Activated T-cell treated with anti-CD3 and anti-CD28 coated beads, Interleukin-2, amount 50 U/mL, for 4 hours (primary cell): ENCODE measurements around the gene TMPRSS11E. TPM values are rescaled to one million over a fixed set of nuclear protein-coding genes. Genes with fewer than 3 reads are reported as not detected.
"Not testable (repeated sequence)": the region's sequence is repeated elsewhere in the genome, so short reads cannot be mapped to it uniquely, and the experiment has no call there.

Experiments used
- ATAC-seq, 2 donors: fragments of 200-7000 bp; cut with Tn5 transposase; one replicate each; pipeline ENCODE4 v1.10.0; 2021
- DNase-seq: peaks from one replicate; pipeline ENCODE4 v3.0.0-alpha.2; 2020
- H3K27me3 Mint-ChIP-seq: one replicate; pipeline ENCODE4 v1.8.0; 2021; ENCODE audit warnings: low read depth, mixed read lengths
- H3K36me3 Mint-ChIP-seq: one replicate; pipeline ENCODE4 v1.8.0; 2022; ENCODE audit warnings: mixed read lengths; ENCODE audit not compliant: insufficient read depth
- H3K4me1 Mint-ChIP-seq: one replicate; pipeline ENCODE4 v1.8.0; 2021; ENCODE audit warnings: low read depth, mixed read lengths
- H3K4me3 Mint-ChIP-seq: one replicate; pipeline ENCODE4 v1.8.0; 2021; ENCODE audit warnings: mild to moderate bottlenecking, moderate library complexity, mixed read lengths
- H3K9me3 Mint-ChIP-seq: one replicate; pipeline ENCODE4 v1.8.0; 2021; ENCODE audit warnings: mixed read lengths
- total RNA-seq, 3 donors: library from RNA; stranded (reverse); gene quantifications; one replicate each; pipeline ENCODE4 v1.2.1, GENCODE V29; 2021

TMPRSS11E gene
- total RNA-seq, result not detected

GRCh38 chr4:68447201-68447600 is at the start of gene TMPRSS11E:
TSS of gene TMPRSS11E (plus strand) at chr4:68447463. CDS start at chr4:68447513, 50 bp downstream.
- H3K4me1 Mint-ChIP-seq, result peaks cover 19% of the 10 kb centered on the region
- no peak for ATAC-seq
- no peaks in the 10 kb centered on the region for H3K27me3 Mint-ChIP-seq
- no peak for DNase-seq
- no peaks in the 10 kb centered on the region for H3K36me3 Mint-ChIP-seq
- H3K4me3 Mint-ChIP-seq, result no peak within 1 kb of the TSS
- no peaks in the 10 kb centered on the region for H3K9me3 Mint-ChIP-seq

GRCh38 chr4:68399306-68399705 is 48.0 kb upstream of the TMPRSS11E start:
- ATAC-seq, result no peak
- Mint-ChIP-seq H3K4me1 (peaks cover 2% of the 10 kb centered on the region), H3K9me3 (no peaks in the 10 kb centered on the region), H3K36me3 (no peaks in the 10 kb centered on the region), H3K4me3 (no peak overlapping the region), H3K27me3 (no peaks in the 10 kb centered on the region)
- DNase-seq, result no peak

GRCh38 chr4:68401231-68401630 is 46.0 kb upstream of the TMPRSS11E start:
- Mint-ChIP-seq H3K27me3 (no peaks in the 10 kb centered on the region), H3K4me3 (no peak overlapping the region), H3K9me3 (no peaks in the 10 kb centered on the region), H3K36me3 (no peaks in the 10 kb centered on the region), H3K4me1 (peaks cover 2% of the 10 kb centered on the region)
- DNase-seq, result no peak
- no peak for ATAC-seq

GRCh38 chr4:68404153-68404552 is 43.1 kb upstream of the TMPRSS11E start:
- no peaks in the 10 kb centered on the region for H3K36me3 Mint-ChIP-seq
- DNase-seq (no peak), ATAC-seq (no peak)
- no peaks in the 10 kb centered on the region for H3K27me3 Mint-ChIP-seq
- no peaks in the 10 kb centered on the region for H3K4me1 Mint-ChIP-seq
- no peaks in the 10 kb centered on the region for H3K9me3 Mint-ChIP-seq
- no peak overlapping the region for H3K4me3 Mint-ChIP-seq

GRCh38 chr4:68405718-68406478 is 41.4 kb upstream of the TMPRSS11E start:
- H3K4me3 Mint-ChIP-seq, H3K27me3 Mint-ChIP-seq, ATAC-seq, H3K4me1 Mint-ChIP-seq, DNase-seq, H3K36me3 Mint-ChIP-seq, H3K9me3 Mint-ChIP-seq: not testable (repeated sequence)

- ATAC-seq, result no peak
- H3K36me3 Mint-ChIP-seq, result no peaks in the 10 kb centered on the region
Observed at GRCh38 chr4:68406479-68406859, 40.8 kb upstream of the TMPRSS11E start.

GRCh38 chr4:68407015-68407867 is 40.0 kb upstream of the TMPRSS11E start:
- H3K9me3 Mint-ChIP-seq, H3K36me3 Mint-ChIP-seq, ATAC-seq: not testable (repeated sequence)

More at GRCh38 chr4:68406479-68406859, 40.8 kb upstream of the TMPRSS11E start:
- no peak for DNase-seq
- H3K9me3 Mint-ChIP-seq, result no peaks in the 10 kb centered on the region
- no peak overlapping the region for H3K4me3 Mint-ChIP-seq
- H3K4me1 Mint-ChIP-seq, result no peaks in the 10 kb centered on the region
- H3K27me3 Mint-ChIP-seq, result no peaks in the 10 kb centered on the region

GRCh38 chr4:68407868-68408190 is 39.4 kb upstream of the TMPRSS11E start:
- Mint-ChIP-seq H3K27me3 (no peaks in the 10 kb centered on the region), H3K4me3 (no peak overlapping the region)
- DNase-seq, result no peak

More at GRCh38 chr4:68407015-68407867, 40.0 kb upstream of the TMPRSS11E start:
- not testable (repeated sequence) for DNase-seq, H3K4me1 Mint-ChIP-seq, H3K4me3 Mint-ChIP-seq, H3K27me3 Mint-ChIP-seq

GRCh38 chr4:68410149-68410548 is 37.1 kb upstream of the TMPRSS11E start:
- Mint-ChIP-seq H3K4me3 (no peak overlapping the region), H3K4me1 (no peaks in the 10 kb centered on the region)
- no peak for ATAC-seq

More at GRCh38 chr4:68407868-68408190, 39.4 kb upstream of the TMPRSS11E start:
- Mint-ChIP-seq H3K36me3 (no peaks in the 10 kb centered on the region), H3K4me1 (no peaks in the 10 kb centered on the region), H3K9me3 (no peaks in the 10 kb centered on the region)
- no peak for ATAC-seq

GRCh38 chr4:68410643-68411042 is 36.6 kb upstream of the TMPRSS11E start:
- no peak overlapping the region for H3K4me3 Mint-ChIP-seq
- no peaks in the 10 kb centered on the region for H3K9me3 Mint-ChIP-seq
- H3K4me1 Mint-ChIP-seq, result no peaks in the 10 kb centered on the region
- H3K27me3 Mint-ChIP-seq, result no peaks in the 10 kb centered on the region
- DNase-seq, result no peak
- no peaks in the 10 kb centered on the region for H3K36me3 Mint-ChIP-seq
- no peak for ATAC-seq

More at GRCh38 chr4:68410149-68410548, 37.1 kb upstream of the TMPRSS11E start:
- Mint-ChIP-seq H3K36me3 (no peaks in the 10 kb centered on the region), H3K27me3 (no peaks in the 10 kb centered on the region), H3K9me3 (no peaks in the 10 kb centered on the region)
- DNase-seq, result no peak

GRCh38 chr4:68412031-68412430 is 35.2 kb upstream of the TMPRSS11E start:
- ATAC-seq, H3K9me3 Mint-ChIP-seq, H3K4me1 Mint-ChIP-seq, DNase-seq, H3K27me3 Mint-ChIP-seq, H3K36me3 Mint-ChIP-seq, H3K4me3 Mint-ChIP-seq: not testable (repeated sequence)

GRCh38 chr4:68416591-68416990 is 30.7 kb upstream of the TMPRSS11E start:
- DNase-seq, result no peak
- Mint-ChIP-seq H3K4me3 (no peak overlapping the region), H3K36me3 (no peaks in the 10 kb centered on the region), H3K4me1 (no peaks in the 10 kb centered on the region), H3K9me3 (peaks cover 4% of the 10 kb centered on the region), H3K27me3 (no peaks in the 10 kb centered on the region)
- ATAC-seq, result no peak

- no peak overlapping the region for H3K4me3 Mint-ChIP-seq
- H3K36me3 Mint-ChIP-seq, result no peaks in the 10 kb centered on the region
- H3K27me3 Mint-ChIP-seq, result no peaks in the 10 kb centered on the region
- H3K9me3 Mint-ChIP-seq, result peaks cover under 1% of the 10 kb centered on the region
- ATAC-seq (no peak), DNase-seq (no peak)
- no peaks in the 10 kb centered on the region for H3K4me1 Mint-ChIP-seq
Observed at GRCh38 chr4:68426516-68426915, 20.7 kb upstream of the TMPRSS11E start.

- Mint-ChIP-seq H3K9me3 (no peaks in the 10 kb centered on the region), H3K27me3 (no peaks in the 10 kb centered on the region), H3K36me3 (no peaks in the 10 kb centered on the region), H3K4me1 (peaks cover 10% of the 10 kb centered on the region), H3K4me3 (no peak overlapping the region)
- no peak for ATAC-seq
- DNase-seq, result no peak
Observed at GRCh38 chr4:68430337-68430736, 16.9 kb upstream of the TMPRSS11E start.

GRCh38 chr4:68432320-68432719 is 14.9 kb upstream of the TMPRSS11E start:
- ATAC-seq (no peak), DNase-seq (no peak)
- Mint-ChIP-seq H3K4me1 (peaks cover 26% of the 10 kb centered on the region), H3K36me3 (no peaks in the 10 kb centered on the region), H3K27me3 (no peaks in the 10 kb centered on the region), H3K4me3 (no peak overlapping the region), H3K9me3 (no peaks in the 10 kb centered on the region)
